GM21619 (cell line): ENCODE data around the gene TRIO.
A peak's percentile ranks its signal among the peaks of the same experiment; 100 is the strongest.

Experiments used
- ATAC-seq: cut with Tn5 transposase; IDR thresholded peaks from one replicate; pipeline ENCODE4 v1.9.1; 2021; ENCODE audit not compliant: unreplicated experiment

TRIO gene

GRCh38 chr5:14284392-14285148 lies 141.4 kb downstream of the TRIO start:
- ATAC-seq, result no peak

DNA sequence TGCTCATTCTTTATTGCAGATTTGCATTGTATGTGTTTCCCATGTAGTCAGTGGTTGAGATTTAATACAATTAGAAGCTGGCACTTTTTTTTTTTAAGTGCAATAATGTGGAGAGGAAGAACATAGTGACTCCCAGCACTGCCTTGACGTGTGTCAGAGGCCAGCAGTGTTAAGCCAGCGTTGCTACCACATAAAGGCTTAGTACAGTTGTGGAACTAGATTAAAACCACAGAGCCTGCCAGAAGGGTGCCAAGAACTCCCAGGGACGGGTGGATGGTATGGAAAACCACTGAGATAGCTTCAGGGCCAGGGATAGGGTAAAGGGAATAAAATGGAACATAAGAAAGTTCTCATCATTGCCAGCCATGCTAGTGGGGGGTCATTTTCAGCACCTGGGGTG lies 142.9 kb downstream of the TRIO start:
- ATAC-seq, result no peak

DNA sequence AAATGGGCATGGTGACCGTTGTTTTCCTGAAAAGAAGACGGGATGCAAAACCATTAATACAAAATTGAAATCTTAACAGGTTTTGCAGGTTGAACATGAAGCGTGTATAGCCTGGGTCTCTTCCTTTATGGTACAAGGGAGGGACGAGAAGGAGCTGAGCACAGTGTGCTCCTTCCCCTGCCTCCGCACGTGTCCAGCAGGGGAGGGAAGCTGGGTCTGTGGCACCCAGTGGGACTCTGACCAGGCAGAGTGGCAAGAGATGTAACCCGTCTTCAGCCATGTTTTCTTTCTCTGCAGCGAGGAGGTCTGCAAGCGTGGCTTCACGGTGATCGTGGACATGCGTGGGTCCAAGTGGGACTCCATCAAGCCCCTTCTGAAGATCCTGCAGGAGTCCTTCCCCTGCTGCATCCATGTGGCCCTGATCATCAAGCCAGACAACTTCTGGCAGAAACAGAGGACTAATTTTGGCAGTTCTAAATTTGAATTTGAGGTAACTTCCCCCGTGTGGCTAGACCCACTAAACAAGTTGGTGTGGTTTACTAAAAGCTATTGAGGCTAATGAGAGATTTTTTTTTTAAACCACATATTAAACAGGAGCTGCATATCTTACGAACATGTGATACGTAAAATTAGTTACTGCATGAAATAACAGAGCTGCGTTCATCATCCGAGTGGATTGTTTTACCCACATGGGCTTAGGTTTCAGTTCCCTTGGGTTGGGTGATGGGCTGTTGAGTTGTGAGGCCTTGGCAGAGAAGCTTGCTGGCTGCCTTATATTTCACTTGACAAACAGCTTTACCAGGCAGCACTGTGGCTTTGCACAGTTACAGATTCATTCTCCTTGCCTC lies 143.7 kb downstream of the TRIO start:
- peak; percentile 85 for ATAC-seq

- no peak for ATAC-seq
These were observed 149.9 kb downstream of the TRIO start for GRCh38 chr5:14292766-14293658.

- no peak for ATAC-seq
These were observed 152.5 kb downstream of the TRIO start for GRCh38 chr5:14295610-14296009.

- ATAC-seq, result no peak
These were observed 153.6 kb downstream of the TRIO start for GRCh38 chr5:14296533-14297331.

- ATAC-seq, result no peak
These were observed 154.6 kb downstream of the TRIO start for GRCh38 chr5:14297697-14298096.

DNA sequence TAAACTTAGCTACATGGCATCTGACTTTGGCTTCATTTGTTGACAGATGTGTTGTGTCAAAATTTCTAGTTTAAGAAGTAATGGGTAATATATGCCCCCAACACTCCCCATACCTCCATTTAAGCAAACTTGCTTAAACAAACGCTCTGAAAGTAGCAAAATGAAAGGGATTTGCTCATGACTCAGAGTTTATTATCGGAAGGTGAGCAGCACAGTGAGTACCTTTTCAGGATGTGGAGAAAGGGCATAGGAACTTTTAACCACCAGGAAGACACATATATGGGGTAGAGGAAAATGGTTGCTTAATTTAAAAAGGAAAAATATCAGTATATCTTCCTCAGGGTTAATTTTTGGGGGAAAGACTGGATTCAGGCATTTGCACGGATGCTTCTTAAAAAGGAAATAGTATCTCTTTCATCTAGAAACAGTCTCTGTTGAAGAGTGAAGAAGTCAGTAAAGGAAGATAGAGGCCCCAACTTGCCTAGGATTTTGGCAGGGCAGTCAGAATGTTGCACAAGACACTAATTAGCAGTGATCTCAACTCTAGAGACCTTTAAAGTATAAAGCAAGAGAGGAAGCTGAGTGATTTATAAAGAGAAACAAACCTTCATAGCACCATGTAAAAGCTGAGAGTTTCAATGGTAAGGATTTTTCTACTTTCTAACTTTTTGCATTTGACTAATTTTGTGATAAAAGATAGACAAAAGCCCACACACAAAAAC lies 155.1 kb downstream of the TRIO start:
- ATAC-seq, result no peak

GRCh38 chr5:14299666-14300065 lies 156.5 kb downstream of the TRIO start:
- no peak for ATAC-seq

DNA sequence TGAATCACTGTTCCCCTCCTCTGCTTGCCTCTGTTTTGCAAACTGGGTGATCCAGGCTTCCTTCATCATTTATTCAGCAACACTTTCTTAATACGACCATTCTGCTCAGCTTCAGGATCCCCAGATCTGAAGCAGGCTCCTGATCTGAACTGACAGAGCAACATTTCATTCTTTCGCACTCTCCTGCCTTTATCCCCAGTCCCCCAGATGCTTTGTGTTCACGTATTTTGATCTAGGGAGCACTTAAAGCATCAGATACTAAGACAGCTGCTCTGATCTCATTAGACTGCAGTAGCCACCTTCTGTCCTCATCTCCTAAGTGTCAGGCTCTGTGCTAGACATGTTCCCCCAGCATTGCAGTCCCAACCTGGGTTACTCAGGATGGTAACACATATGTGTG lies 158.0 kb downstream of the TRIO start:
- ATAC-seq, result no peak

GRCh38 chr5:14302330-14302729 lies 159.2 kb downstream of the TRIO start:
- ATAC-seq, result no peak

- ATAC-seq, result no peak
These were observed 161.9 kb downstream of the TRIO start for GRCh38 chr5:14305045-14305444.

DNA sequence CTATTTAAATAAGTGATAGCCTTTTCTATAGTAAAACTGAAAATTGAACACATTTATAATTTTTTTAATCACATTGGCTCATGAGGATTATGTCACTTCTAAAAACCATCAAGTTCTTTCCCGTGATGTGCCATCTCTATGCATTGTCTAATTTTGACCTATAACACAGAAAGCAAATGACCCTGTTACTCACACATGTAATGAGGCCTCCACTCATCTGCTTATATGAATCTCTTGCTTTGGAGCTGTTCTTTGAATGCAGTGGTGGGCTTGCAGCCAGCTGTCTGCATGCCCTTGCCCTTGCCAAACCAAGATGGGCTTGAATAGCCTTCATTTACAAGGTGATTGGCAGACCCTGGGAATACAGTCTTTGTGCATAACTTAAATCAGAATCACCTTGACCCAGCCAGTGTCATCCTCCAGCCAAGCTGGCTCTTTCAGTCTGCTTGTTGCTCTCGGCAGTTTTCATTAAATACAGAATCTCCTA lies 163.2 kb downstream of the TRIO start:
- ATAC-seq, result no peak

DNA sequence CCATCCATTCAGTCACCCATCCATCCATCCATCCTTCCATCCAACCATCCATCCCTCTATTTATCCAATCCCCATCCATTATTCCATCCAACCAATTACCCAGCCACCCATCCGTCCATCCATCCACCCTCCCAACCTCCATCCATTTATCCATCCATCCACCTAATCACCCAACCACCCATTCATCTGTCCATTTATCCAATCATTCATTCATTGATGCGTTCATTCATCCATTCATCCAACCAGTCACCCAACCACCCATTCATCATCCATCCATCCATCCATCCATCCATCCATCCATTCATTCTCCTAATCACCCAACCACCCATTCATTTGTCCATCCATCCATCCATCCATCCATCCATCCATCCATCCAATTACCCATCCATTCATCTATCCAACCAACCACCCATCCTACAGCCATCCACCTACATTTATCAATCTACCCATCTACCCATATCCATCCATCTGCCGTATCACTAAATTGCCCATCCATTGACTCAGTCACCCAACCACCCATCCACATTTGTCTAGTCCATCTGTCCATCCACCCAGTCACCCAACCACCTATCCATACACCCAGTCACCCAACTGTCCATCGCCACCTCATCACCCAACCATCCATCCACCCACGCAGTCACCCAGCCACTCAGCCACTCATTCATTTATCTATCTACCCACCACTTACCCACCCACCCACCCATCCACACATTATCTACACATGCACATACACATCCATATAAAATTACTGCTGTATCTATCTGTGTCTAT lies 165.4 kb downstream of the TRIO start:
- ATAC-seq, result no peak

GRCh38 chr5:14309199-14309598 lies 166.1 kb downstream of the TRIO start:
- ATAC-seq, result no peak

DNA sequence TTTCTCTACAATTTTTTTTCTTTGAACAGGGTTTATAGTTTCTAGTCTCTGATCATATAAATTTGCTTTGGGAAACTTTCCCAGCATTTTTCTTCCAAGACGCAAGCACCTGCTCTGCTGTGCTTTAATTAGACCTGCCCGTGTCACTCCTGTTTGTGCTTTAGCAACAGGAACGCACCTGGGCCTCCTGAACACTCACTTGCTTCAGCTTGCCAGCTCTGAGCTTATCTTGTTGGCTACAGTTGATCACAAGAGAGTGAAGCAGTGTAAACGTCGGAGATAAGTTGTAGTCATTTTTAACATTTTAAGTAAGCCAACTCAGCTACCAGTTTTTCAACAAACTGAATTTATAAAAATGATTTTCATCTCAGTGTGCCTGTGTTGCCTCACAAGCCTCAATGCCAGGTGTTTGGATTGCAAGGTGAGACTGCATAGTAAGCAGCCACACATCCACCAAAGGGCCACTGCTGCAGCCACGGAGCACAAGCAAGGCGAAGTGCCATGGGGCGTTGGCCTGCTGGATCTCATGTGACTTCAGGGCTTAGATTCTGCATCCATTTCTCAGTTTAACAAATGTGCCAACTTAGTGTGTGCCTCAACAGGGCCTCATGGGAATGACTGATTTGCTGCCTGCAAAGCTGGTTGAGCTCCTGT lies 166.9 kb downstream of the TRIO start:
- no peak for ATAC-seq

DNA sequence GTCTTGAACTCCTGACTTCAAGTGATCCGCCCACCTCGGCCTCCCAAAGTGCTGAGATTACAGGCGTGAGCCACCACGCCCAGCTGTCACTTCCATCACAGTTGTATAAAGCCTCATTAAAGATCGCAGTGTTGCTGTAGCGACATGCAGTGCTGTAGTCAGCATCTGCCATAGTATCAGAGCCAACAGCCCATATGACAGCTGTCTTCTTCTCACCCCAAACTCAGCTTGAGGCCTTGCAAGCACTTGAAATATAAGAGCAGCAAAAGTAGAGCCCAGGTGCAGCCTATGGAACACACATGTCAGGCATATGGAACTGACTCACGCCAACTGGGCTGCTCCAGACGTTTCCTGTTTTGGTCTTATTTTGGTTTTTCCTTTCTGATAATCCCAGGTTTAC lies 167.8 kb downstream of the TRIO start:
- no peak for ATAC-seq

GRCh38 chr5:14313986-14314690 lies 171.0 kb downstream of the TRIO start:
- ATAC-seq, result no peak
